SH-SY5Y (cell line): ENCODE results near the gene CARNS1.

Source experiments
- GATA2 ChIP-seq: IDR thresholded peaks from 2 replicates; pipeline ENCODE4 v1.6.1; 2011; ENCODE audit warnings: mild to moderate bottlenecking, low read depth, low read length
- GATA3 ChIP-seq: IDR thresholded peaks from 2 replicates; pipeline ENCODE4 v1.6.1; 2011; ENCODE audit warnings: low read depth, mild to moderate bottlenecking, low read length, moderate library complexity

Gene CARNS1

GRCh38 chr11:67384851-67385366, 30.6 kb upstream of the CARNS1 start:
- TF ChIP-seq GATA2 = no peak
- TF ChIP-seq GATA3 = no peak

- no peak for TF ChIP-seq GATA2
- TF ChIP-seq GATA3 = no peak
Observed at GRCh38 chr11:67387069-67387468, 28.4 kb upstream of the CARNS1 start.

- TF ChIP-seq GATA3 = no peak
- no peak for TF ChIP-seq GATA2
Observed at GRCh38 chr11:67387518-67387917, 28.0 kb upstream of the CARNS1 start.

DNA sequence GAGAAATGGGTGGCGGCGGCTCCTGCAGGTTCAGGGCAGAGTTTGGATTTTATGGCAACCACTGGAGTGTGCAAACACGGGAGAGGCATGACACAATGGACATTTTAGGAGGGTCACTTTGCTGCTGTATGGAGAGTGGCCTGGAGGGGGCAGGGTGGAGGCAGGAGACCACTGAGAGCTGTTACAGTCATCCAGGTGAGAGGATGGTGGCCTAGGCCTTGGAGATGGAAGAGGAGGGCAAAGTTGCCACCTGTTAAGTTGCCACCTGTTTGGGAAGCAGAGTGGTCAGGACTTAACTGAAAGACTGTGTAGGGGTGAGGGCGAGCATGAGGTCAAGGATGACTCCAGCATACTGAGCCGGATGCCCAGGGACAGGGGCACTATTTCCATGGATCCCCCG, 26.0 kb upstream of the CARNS1 start:
- TF ChIP-seq GATA3 (no peak), GATA2 (no peak)

DNA sequence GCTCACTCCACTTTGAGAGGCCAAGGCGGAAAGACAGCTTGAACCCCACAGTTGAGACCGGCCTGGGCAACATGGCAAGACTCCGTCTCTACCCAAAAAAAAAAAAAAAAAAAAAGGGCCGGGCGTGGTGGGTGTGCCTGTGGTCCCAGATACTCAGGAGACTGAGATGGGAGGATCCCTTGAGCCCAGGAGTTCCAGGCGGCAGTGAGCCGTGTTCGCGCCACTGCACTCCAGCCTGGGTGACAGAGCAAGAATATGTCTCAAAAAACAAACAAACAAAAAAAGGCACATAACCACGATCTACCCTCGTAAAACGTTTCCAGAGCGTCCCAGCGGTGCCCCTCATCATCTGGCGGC, 24.6 kb upstream of the CARNS1 start:
- TF ChIP-seq GATA3 (no peak), GATA2 (no peak)

DNA sequence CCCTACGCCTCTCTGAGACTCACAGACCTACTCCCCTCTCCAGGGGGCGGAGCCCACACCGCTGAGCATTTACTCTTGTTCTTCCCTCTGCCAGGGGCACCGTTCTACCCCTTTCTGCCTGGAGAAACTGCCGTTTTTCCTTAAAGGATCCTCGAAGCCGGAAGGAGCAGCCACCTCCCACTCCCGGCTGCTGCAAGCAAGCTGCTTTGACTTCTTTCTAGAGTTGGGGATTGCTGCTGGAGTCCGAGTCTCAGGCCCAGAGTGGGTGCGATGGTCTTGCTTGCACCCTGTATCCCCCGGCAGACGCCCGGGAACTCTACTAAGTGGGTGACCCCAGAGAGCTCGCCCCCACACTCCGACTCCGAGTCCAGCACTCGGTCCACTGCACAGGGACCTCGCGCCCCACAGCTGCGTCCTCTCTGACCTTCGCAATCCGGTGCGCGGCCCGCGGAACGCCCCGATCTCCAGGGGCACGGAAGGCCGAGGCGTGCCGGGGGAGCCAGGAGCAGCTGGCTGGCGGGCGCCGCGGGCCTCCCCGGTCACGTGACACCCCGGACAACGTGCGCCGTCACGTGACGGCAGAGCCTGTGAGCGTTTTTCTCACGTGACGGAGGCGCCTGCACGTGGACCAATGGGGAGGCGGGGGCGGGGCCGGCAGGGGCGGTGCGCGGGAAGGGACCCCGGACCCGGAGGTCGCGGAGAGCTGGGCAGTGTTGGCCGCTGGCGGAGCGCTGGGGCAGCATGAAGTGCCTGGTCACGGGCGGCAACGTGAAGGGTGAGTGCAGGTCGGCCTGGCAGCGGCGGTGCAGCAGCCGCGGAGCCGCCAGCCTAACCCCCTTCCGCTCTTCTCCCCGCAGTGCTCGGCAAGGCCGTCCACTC, 23.9 kb upstream of the CARNS1 start, which contains the start of gene RAD9A:
TSS of gene RAD9A (plus strand) at position 683 of the 879 bp plus-strand sequence. CDS start at position 742, 59 bp downstream.
- TF ChIP-seq GATA3 (no peak), GATA2 (no peak)

DNA sequence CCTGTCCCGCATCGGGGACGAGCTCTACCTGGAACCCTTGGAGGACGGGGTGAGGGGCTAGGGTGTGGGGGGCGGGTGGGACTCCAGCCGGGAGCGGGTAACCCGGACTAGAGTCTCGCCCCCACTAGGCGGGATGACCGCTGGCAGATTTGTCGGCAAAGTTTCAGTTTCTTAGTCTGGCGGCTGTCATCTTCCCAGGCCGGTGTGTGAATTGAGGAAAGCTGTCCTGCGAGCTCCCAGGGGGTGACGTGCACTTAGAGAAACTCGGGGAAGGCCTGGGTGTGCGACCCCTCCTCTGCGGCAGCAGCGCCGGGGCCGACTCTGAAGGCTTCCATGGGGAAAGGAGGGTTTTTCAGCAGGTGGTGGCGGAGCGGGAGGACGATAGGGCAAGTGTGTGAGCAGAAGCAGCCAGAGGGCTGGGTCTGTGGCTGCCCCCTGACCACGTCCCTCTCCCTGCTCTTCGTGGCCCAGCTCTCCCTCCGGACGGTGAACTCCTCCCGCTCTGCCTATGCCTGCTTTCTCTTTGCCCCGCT, 23.2 kb upstream of the CARNS1 start:
- TF ChIP-seq GATA3 (no peak), GATA2 (no peak)

- TF ChIP-seq GATA3 = no peak
- TF ChIP-seq GATA2 = no peak
Observed at GRCh38 chr11:67393437-67393836, 22.0 kb upstream of the CARNS1 start.

- TF ChIP-seq GATA2 (no peak), GATA3 (no peak)
Observed at GRCh38 chr11:67393990-67394389, 21.5 kb upstream of the CARNS1 start.

DNA sequence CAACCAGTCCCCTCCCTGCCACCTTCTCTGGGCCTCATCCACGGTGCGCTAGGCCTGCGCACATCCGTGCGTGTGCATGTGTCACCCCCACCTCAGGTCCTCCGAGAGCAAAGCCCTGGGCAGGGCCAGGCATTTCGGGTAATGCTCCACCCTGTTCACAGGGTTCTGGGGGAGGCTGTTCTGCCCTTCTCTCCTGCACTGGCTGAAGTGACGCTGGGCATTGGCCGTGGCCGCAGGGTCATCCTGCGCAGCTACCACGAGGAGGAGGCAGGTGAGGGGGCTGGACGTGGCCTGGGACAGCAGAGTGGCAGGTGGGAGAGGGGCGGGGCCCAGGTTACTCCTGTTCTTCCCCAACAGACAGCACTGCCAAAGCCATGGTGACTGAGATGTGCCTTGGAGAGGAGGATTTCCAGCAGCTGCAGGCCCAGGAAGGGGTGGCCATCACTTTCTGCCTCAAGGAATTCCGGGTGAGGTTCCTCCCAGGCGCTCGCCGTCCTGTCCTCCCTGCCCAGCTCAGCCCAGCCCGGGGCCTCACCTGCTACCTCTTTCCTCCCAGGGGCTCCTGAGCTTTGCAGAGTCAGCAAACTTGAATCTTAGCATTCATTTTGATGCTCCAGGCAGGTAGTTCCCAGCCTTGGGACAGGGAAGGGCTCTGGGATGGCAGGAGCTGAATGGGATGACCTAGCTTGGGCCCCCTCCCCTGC, 19.8 kb upstream of the CARNS1 start:
- TF ChIP-seq GATA3 (no peak), GATA2 (no peak)

- TF ChIP-seq GATA3 = no peak
- TF ChIP-seq GATA2 = no peak
Observed at GRCh38 chr11:67396259-67396581, 19.3 kb upstream of the CARNS1 start.

DNA sequence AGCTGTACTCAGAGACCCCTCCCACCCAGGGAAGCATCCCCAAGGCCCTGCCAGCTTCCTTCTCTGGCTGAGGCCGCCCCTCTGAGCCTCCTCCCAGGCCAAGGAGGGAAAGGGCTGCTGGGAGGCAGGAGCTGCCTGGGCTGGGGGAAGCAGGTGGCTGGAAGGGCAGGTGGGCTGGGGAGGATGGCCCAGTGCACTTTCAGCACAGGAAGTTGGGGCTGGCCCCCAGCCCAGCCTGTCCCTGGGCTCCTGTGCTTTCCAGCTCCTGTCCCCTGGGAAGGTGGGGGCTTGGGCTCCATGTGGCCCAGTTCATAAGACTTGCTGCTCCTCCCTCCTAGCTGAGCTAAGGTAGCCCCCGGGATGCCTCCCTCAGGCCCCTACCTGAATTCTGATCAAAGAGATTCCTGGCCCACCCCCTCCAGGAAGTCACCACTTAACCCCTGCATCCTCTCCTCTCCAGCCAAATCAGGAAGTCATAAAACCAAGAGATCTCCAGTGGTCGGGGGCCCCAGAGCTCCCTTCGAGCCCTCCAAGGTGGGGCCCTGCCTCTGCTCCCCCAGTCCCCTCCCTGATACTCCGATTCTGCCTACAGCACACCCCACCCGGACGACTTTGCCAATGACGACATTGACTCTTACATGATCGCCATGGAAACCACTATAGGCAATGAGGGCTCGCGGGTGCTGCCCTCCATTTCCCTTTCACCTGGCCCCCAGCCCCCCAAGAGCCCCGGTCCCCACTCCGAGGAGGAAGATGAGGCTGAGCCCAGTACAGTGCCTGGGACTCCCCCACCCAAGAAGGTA, 18.7 kb upstream of the CARNS1 start:
- TF ChIP-seq GATA3 (no peak), GATA2 (no peak)

DNA sequence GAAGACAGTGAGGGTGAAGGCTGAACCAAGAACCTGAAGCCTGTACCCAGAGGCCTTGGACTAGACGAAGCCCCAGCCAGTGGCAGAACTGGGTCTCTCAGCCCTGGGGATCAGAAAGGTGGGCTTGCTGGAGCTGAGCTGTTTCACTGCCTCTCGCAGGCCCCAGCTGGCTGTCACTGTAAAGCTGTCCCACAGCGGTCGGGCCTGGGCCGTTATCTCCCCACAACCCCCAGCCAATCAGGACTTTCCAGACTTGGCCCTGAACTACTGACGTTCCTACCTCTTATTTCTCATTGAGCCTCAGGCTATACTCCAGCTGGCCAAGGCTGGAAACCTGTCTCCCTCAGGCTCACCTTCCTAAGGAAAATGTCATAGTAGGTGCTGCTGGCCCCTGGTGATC, 17.9 kb upstream of the CARNS1 start:
- TF ChIP-seq GATA2 = no peak
- no peak for TF ChIP-seq GATA3

- TF ChIP-seq GATA3 (no peak), GATA2 (no peak)
Observed at GRCh38 chr11:67397986-67398660, 17.4 kb upstream of the CARNS1 start.
